Parathyroid adenoma (tissue), 2 donors: ENCODE results near the gene RIPOR3.

Experiments used
- H2AFZ ChIP-seq: fragments of 300-600 bp; sonication (generic); one replicate; pipeline ENCODE4 v1.7.0; 2017; ENCODE audit warnings: antibody characterized with exemption, mild to moderate bottlenecking
- H3K27ac ChIP-seq: fragments of 300-600 bp; sonication (generic); one replicate; pipeline ENCODE4 v1.7.0; 2017
- H3K27me3 ChIP-seq: fragments of 300-600 bp; sonication (generic); one replicate; pipeline ENCODE4 v1.7.0; 2017; ENCODE audit warnings: low read length; ENCODE audit not compliant: control insufficient read depth, insufficient read depth
- H3K36me3 ChIP-seq: fragments of 300-600 bp; sonication (generic); one replicate; pipeline ENCODE4 v1.7.0; 2017; ENCODE audit warnings: low read length; ENCODE audit not compliant: control insufficient read depth, insufficient read depth
- H3K4me1 ChIP-seq: fragments of 300-600 bp; sonication (generic); one replicate; pipeline ENCODE4 v1.7.0; 2017; ENCODE audit warnings: control low read depth
- H3K4me2 ChIP-seq: fragments of 300-600 bp; sonication (generic); one replicate; pipeline ENCODE4 v1.7.0; 2017; ENCODE audit warnings: low read length
- H3K4me3 ChIP-seq: fragments of 300-600 bp; sonication (generic); one replicate; pipeline ENCODE4 v1.7.0; 2017; ENCODE audit warnings: low read depth, low read length
- H3K79me2 ChIP-seq: fragments of 300-600 bp; sonication (generic); one replicate; pipeline ENCODE4 v1.7.0; 2017; ENCODE audit warnings: control low read depth
- H3K9ac ChIP-seq: fragments of 300-600 bp; sonication (generic); one replicate; pipeline ENCODE4 v1.7.0; 2017; ENCODE audit warnings: mild to moderate bottlenecking
- H3K9me3 ChIP-seq: fragments of 300-600 bp; sonication (generic); one replicate; pipeline ENCODE4 v1.7.0; 2017; ENCODE audit warnings: low read length; ENCODE audit not compliant: control insufficient read depth
- CTCF ChIP-seq: fragments of 300-600 bp; sonication (generic); IDR thresholded peaks from one replicate; pipeline ENCODE4 v1.7.0; 2017; ENCODE audit warnings: antibody characterized with exemption, mild to moderate bottlenecking
- donor health status: primary hyperparathyroidism.

The RIPOR3 gene

DNA sequence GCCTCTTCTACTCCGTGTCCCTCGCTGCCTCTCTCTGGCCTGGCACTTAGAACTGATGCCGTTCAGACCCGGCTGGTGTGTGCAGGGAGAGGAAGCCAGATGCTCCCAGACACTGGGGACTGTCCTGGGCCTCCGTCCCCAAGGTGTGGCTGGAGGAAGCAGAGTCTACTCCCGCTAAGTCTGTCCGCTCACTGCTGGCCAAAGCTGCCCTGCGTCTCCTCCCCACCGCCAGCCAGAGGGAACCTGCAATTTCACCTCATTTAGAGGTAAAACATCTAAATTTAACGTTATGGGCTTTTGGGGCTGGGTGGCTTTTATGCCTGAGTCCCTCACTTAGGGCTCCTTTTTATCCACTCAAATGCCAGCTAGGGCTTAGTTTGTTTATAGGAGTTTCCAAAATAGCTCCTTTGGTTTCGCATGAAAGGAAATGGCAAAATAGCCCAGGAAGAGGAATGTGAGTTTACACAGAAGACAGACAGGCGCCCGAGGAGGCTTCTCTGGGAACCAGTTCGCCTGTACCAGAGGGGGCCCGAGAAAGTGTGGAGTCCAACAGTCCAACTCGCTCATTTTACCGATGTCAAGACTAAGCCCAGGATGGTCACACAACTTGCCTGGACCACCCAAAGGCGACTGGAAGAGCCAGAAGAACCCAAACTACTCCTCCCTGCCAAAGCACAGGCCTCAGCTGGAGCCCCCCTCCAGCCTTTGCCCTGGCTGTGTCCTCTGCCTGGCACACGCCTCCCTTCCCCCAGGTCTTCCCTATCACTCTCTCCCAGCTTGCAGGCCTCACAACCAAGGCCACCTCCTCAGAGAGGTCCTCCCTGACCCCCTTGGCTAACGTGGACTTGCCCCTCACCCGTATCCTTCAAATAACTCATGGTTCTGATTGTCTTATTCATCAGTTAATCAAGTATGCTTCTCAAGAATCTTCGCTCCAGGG is 54.5 kb downstream of the RIPOR3 start:
- no peaks in the 10 kb centered on the region for H3K36me3 ChIP-seq
- no peak overlapping the region for H3K9ac ChIP-seq
- H3K27me3 ChIP-seq = no peaks in the 10 kb centered on the region
- peak overlapping the region; percentile 64 for H3K27ac ChIP-seq
- no peaks in the 10 kb centered on the region for H3K79me2 ChIP-seq
- peak overlapping the region; percentile 69 for H2AFZ ChIP-seq
- peak overlapping the region; percentile 61 for H3K4me2 ChIP-seq
- TF ChIP-seq CTCF = no peak
- H3K9me3 ChIP-seq = no peaks in the 10 kb centered on the region
- no peak overlapping the region for H3K4me3 ChIP-seq
- peaks cover 17% of the 10 kb centered on the region for H3K4me1 ChIP-seq

- H3K27me3 ChIP-seq = no peaks in the 10 kb centered on the region
- peaks cover 17% of the 10 kb centered on the region for H3K4me1 ChIP-seq
- H3K27ac ChIP-seq = peak overlapping the region; percentile 64
- peak overlapping the region; percentile 69 for H2AFZ ChIP-seq
- no peaks in the 10 kb centered on the region for H3K79me2 ChIP-seq
- no peaks in the 10 kb centered on the region for H3K9me3 ChIP-seq
- no peak overlapping the region for H3K9ac ChIP-seq
- H3K4me2 ChIP-seq = peak overlapping the region; percentile 61
- TF ChIP-seq CTCF = peak; percentile 94
- peak overlapping the region; percentile 12 for H3K4me3 ChIP-seq
- no peaks in the 10 kb centered on the region for H3K36me3 ChIP-seq
Measured at GRCh38 chr20:50635676-50636600, 55.4 kb downstream of the RIPOR3 start.

DNA sequence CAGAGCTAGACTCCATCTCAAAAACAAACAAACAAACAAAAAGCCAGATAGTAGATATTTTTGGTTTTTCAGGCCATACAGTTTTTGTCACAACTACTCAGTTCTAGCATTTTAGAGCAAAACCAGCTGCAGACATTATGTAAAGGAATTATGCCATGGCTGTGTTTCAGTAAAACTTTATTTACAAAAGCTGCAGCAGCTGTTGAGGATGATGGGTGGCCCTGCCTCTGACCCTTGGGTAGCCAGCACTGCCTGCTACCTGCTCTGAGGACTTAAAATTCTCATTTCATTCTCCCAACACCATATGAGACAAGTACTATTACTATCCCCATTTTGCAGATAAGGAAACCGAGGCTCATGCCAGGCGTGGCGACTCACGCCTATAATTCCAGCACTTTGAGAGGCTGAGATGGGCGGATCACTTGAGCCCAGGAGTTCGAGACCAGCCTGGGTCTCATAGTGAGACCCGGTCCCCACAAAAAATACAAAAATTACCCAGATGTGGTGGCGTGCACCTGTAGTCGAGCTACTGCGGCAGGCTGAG is 56.3 kb downstream of the RIPOR3 start:
- Histone ChIP-seq H3K4me1 (peaks cover 17% of the 10 kb centered on the region), H3K9me3 (no peaks in the 10 kb centered on the region), H3K4me2 (peak overlapping the region; percentile 61), H3K9ac (no peak overlapping the region), H3K27me3 (no peaks in the 10 kb centered on the region), H3K4me3 (peak overlapping the region; percentile 12), H3K36me3 (no peaks in the 10 kb centered on the region), H2AFZ (no peak overlapping the region), H3K27ac (no peak overlapping the region), H3K79me2 (no peaks in the 10 kb centered on the region)
- no peak for TF ChIP-seq CTCF

GRCh38 chr20:50634191-50634590 is 57.2 kb downstream of the RIPOR3 start:
- Histone ChIP-seq H3K9me3 (no peaks in the 10 kb centered on the region), H3K4me3 (no peak overlapping the region), H3K9ac (no peak overlapping the region), H2AFZ (no peak overlapping the region), H3K27ac (no peak overlapping the region), H3K4me2 (no peak overlapping the region), H3K36me3 (no peaks in the 10 kb centered on the region), H3K27me3 (no peaks in the 10 kb centered on the region), H3K79me2 (no peaks in the 10 kb centered on the region), H3K4me1 (peaks cover 17% of the 10 kb centered on the region)
- TF ChIP-seq CTCF = no peak
